HCT116 (cell line): ENCODE results near the gene SNF8. TPM values are rescaled to one million over a fixed set of nuclear protein-coding genes. Genes with fewer than 3 reads are reported as not detected.

Experiments used
- ATAC-seq: fragments of 200-7000 bp; cut with Tn5 transposase; 2 replicates; pipeline ENCODE4 v1.9.1; 2020; ENCODE audit warnings: mild to moderate bottlenecking, moderate library complexity
- BruUV-seq: library from RNA; stranded (reverse); fragments of 400-500 nt; replicated peaks from 2 replicates; lab custom pipeline; 2021; lab: Mats Ljungman, UMichigan
- CTCF ChIA-PET: fragments of 300-600 bp; sonication (Branson Sonifier 250); formaldehyde crosslinking; loops from one replicate; lab custom pipeline; 2021; ENCODE audit warnings: antibody characterized with exemption; lab: Charles Lee
- POLR2A ChIA-PET: fragments of 300-600, 350-600 bp; sonication (Branson Sonifier 250); formaldehyde crosslinking; loops from one replicate; lab custom pipeline; 2021; ENCODE audit warnings: antibody characterized with exemption; lab: Charles Lee
- RAD21 ChIA-PET, 2 experiments: fragments of 300-600 bp; sonication (Branson Sonifier 250); formaldehyde crosslinking; loops; one replicate each; lab custom pipeline; 2023; ENCODE audit warnings: low total read pairs in 2 of 2; ENCODE audit not compliant: uncharacterized antibody in 2 of 2, unreplicated experiment in 2 of 2, low non-redundant PET in 1 of 2; lab: Charles Lee
- DNase-seq: peaks from one replicate; pipeline ENCODE4 v3.0.0-alpha.2; 2010; ENCODE audit warnings: low read depth, low spot score
- H2AFZ ChIP-seq: fragments of 200-600 bp; shearing (Covaris generic), sonication (generic); 2 replicates; pipeline ENCODE4 v1.6.1; 2017; ENCODE audit warnings: low read depth, mixed run types, mixed read lengths, antibody characterized with exemption, low read length; ENCODE audit not compliant: poor library complexity, severe bottlenecking
- H3K27ac ChIP-seq: 2 replicates; pipeline ENCODE4 v1.5.1; 2012; ENCODE audit warnings: low read depth, low read length
- H3K27me3 ChIP-seq: fragments of 200-600 bp; sonication (generic); 2 replicates; pipeline ENCODE4 v1.6.1; 2016; ENCODE audit warnings: mixed run types, low read length, mixed read lengths; ENCODE audit not compliant: insufficient read depth
- H3K36me3 ChIP-seq, 2 experiments: fragments of 200-500 bp in 1 of 2; fragments of 200-600 bp in 1 of 2; sonication (Bioruptor generic) in 1 of 2; sonication (generic) in 1 of 2; 2 replicates each; pipeline versions ENCODE4 v1.5.1 to v1.6.1; 2014 to 2016; ENCODE audit warnings: low read length in 2 of 2, inconsistent platforms in 1 of 2, mixed read lengths in 1 of 2, mixed run types in 1 of 2; ENCODE audit not compliant: insufficient read depth in 2 of 2, control insufficient read depth in 1 of 2
- H3K4me1 ChIP-seq, 2 experiments: fragments of 200-600 bp in 1 of 2; sonication (generic) in 1 of 2; 2 replicates each; pipeline versions ENCODE4 v1.5.1 to v1.6.1; 2012 to 2017; ENCODE audit warnings: low read length in 2 of 2, inconsistent platforms in 1 of 2, mild to moderate bottlenecking in 1 of 2, mixed read lengths in 1 of 2, mixed run types in 1 of 2, moderate library complexity in 1 of 2; ENCODE audit not compliant: insufficient read depth in 2 of 2, control insufficient read depth in 1 of 2
- H3K4me2 ChIP-seq: fragments of 200-600 bp; sonication (generic); 2 replicates; pipeline ENCODE4 v1.6.1; 2017; ENCODE audit warnings: mixed run types, low read length, mixed read lengths
- H3K4me3 ChIP-seq, 2 experiments: fragments of 200-600 bp in 1 of 2; sonication (generic) in 1 of 2; replicated peaks in 1 of 2; 2 replicates each; pipeline ENCODE4 v1.5.1; 2011 to 2016; ENCODE audit warnings: low read length in 2 of 2, control low read depth in 1 of 2, low read depth in 1 of 2, mild to moderate bottlenecking in 1 of 2, mixed read lengths in 1 of 2, mixed run types in 1 of 2
- H3K79me2 ChIP-seq: fragments of 200-600 bp; sonication (generic); 2 replicates; pipeline ENCODE4 v1.6.1; 2017; ENCODE audit warnings: mild to moderate bottlenecking, mixed run types, low read length, moderate library complexity, mixed read lengths; ENCODE audit not compliant: insufficient read depth
- H3K9ac ChIP-seq: fragments of 200-600 bp; sonication (generic); 2 replicates; pipeline ENCODE4 v1.6.1; 2016; ENCODE audit warnings: low read length, mixed read lengths
- H3K9me2 ChIP-seq: fragments of 200-600 bp; sonication (generic), shearing (Covaris generic); 2 replicates; pipeline ENCODE4 v1.6.1; 2017; ENCODE audit warnings: mixed run types, mild to moderate bottlenecking, moderate library complexity; ENCODE audit not compliant: insufficient read depth
- H3K9me3 ChIP-seq, 2 experiments: fragments of 200-500 bp in 1 of 2; fragments of 200-600 bp in 1 of 2; sonication (Bioruptor generic) in 1 of 2; sonication (generic) in 1 of 2; 2 replicates each; pipeline ENCODE4 v1.6.1; 2014 to 2017; ENCODE audit warnings: low read length in 2 of 2, mixed read lengths in 2 of 2, inconsistent platforms in 1 of 2, low read depth in 1 of 2, mild to moderate bottlenecking in 1 of 2, mixed run types in 1 of 2, moderate library complexity in 1 of 2; ENCODE audit not compliant: control insufficient read depth in 1 of 2, insufficient read depth in 1 of 2
- H4K20me1 ChIP-seq: fragments of 200-600 bp; sonication (generic), shearing (Covaris generic); 2 replicates; pipeline ENCODE4 v1.6.1; 2017; ENCODE audit warnings: mixed run types, mild to moderate bottlenecking, moderate library complexity; ENCODE audit not compliant: insufficient read depth
- ATF3 ChIP-seq: IDR thresholded peaks from 2 replicates; pipeline ENCODE4 v1.6.1; 2012
- CBX3 ChIP-seq: IDR thresholded peaks from 2 replicates; pipeline ENCODE4 v1.6.1; 2012; ENCODE audit warnings: low read depth
- CEBPB ChIP-seq: IDR thresholded peaks from 2 replicates; pipeline ENCODE4 v1.6.1; 2012; ENCODE audit warnings: low read depth
- EGR1 ChIP-seq: IDR thresholded peaks from 2 replicates; pipeline ENCODE4 v1.6.1; 2012; ENCODE audit warnings: low read depth
- ELF1 ChIP-seq: IDR thresholded peaks from 2 replicates; pipeline ENCODE4 v1.6.1; 2012; ENCODE audit warnings: low read depth, borderline replicate concordance
- EZH2 ChIP-seq: fragments of 200-600 bp; sonication (generic); IDR thresholded peaks from 2 replicates; pipeline ENCODE4 v1.6.1; 2017; ENCODE audit warnings: antibody characterized with exemption, mixed run types
- FOSL1 ChIP-seq: IDR thresholded peaks from 2 replicates; pipeline ENCODE4 v1.6.1; 2012; ENCODE audit warnings: low read depth
- JUND ChIP-seq: IDR thresholded peaks from 2 replicates; pipeline ENCODE4 v1.6.1; 2012
- POLR2A ChIP-seq: IDR thresholded peaks from 2 replicates; pipeline ENCODE4 v1.7.0; 2011; ENCODE audit warnings: borderline replicate concordance; ENCODE audit not compliant: insufficient read depth, insufficient read length; ENCODE audit errors: extremely low read depth
- POLR2AphosphoS5 ChIP-seq: IDR thresholded peaks from 2 replicates; pipeline ENCODE4 v1.6.1; 2011; ENCODE audit warnings: mild to moderate bottlenecking, low read depth, low read length, moderate library complexity
- RAD21 ChIP-seq: IDR thresholded peaks from 2 replicates; pipeline ENCODE4 v1.6.1; 2012; ENCODE audit warnings: low read depth, mild to moderate bottlenecking
- SIN3A ChIP-seq: IDR thresholded peaks from 2 replicates; pipeline ENCODE4 v1.6.1; 2012; ENCODE audit warnings: low read depth
- SP1 ChIP-seq: IDR thresholded peaks from 2 replicates; pipeline ENCODE4 v1.6.1; 2012; ENCODE audit warnings: low read depth
- TCF7L2 ChIP-seq: IDR thresholded peaks from 2 replicates; pipeline ENCODE4 v1.7.0; 2011; ENCODE audit warnings: borderline replicate concordance, inconsistent platforms; ENCODE audit not compliant: insufficient read depth, insufficient read length; ENCODE audit errors: extremely low read depth
- YY1 ChIP-seq: IDR thresholded peaks from 2 replicates; pipeline ENCODE4 v1.6.1; 2011; ENCODE audit warnings: low read length, low read depth, moderate library complexity, mild to moderate bottlenecking; ENCODE audit not compliant: insufficient replicate concordance; ENCODE audit errors: extremely low read depth
- ZFX ChIP-seq: fragments of 450-650 bp; IDR thresholded peaks from 2 replicates; pipeline ENCODE4 v1.6.1; 2017
- ZNF274 ChIP-seq: fragments of 200-500 bp; sonication (Bioruptor generic); IDR thresholded peaks from 2 replicates; pipeline ENCODE4 v1.6.1; 2014; ENCODE audit warnings: mild to moderate bottlenecking, low read depth, low read length, inconsistent platforms
- intact Hi-C: fragments of 100-400 bp; cut with micrococcal nuclease; formaldehyde crosslinking; loops from 2 replicates; pipeline ENCODE4 v1.10.0; 2022
- total RNA-seq: library from RNA; stranded (reverse); gene quantifications from one replicate; pipeline ENCODE4 v1.2.1, GENCODE V29; 2021; ENCODE audit not compliant: unreplicated experiment
- TF ChIP-seq, protein P1 (sequence below): IDR thresholded peaks from 2 replicates; pipeline ENCODE4 v1.6.1; 2012
- TF ChIP-seq, protein P2 (sequence below): IDR thresholded peaks from 2 replicates; pipeline ENCODE4 v1.6.1; 2011; ENCODE audit warnings: mild to moderate bottlenecking, low read length, moderate library complexity; ENCODE audit not compliant: insufficient replicate concordance; ENCODE audit errors: extremely low read depth
- TF ChIP-seq, protein P3 (sequence below): IDR thresholded peaks from 2 replicates; pipeline ENCODE4 v1.6.1; 2012; ENCODE audit warnings: low read depth

Gene SNF8
- total RNA-seq, 1 experiment from 2014 or later, result 178 TPM

DNA sequence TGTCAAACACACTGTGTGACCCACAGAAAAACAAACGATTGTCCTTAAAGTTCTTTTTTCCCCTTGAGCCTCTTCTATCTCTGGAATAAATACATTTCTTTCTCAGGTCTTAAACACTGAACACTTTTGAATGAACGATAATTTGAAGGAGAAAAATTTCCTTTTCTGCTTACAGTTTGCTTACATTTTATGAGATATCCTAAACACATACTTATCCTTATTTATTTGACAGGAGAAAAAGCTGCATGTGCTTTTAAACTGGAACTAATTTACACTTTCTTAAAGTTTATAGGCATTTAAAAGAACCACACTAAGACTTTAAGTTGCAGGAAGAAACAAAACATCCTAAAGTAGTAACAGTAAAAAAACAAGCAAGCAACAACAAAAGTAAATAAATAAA, 47.8 kb upstream of the SNF8 start:
- RAD21 ChIA-PET, result no interaction called here
- no peaks in the 10 kb centered on the region for H3K36me3 ChIP-seq
- H3K27ac ChIP-seq, result no peak overlapping the region
- intact Hi-C loops, result no loop called here
- POLR2A ChIA-PET, result no interaction called here
- DNase-seq (no peak), ATAC-seq (no peak)
- H3K4me3 ChIP-seq, result no peak overlapping the region
- no peaks in the 10 kb centered on the region for H3K79me2 ChIP-seq
- no peaks in the 10 kb centered on the region for H3K9me3 ChIP-seq
- no peaks in the 10 kb centered on the region for H3K9me2 ChIP-seq
- peaks cover 52% of the 10 kb centered on the region for H3K27me3 ChIP-seq
- BruUV-seq, result no TSS peak
- H3K4me1 ChIP-seq, result no peaks in the 10 kb centered on the region; a peak in 1 of 4 replicates
- no peak overlapping the region for H3K9ac ChIP-seq
- TF ChIP-seq TCF7L2 (no peak), POLR2AphosphoS5 (no peak), CBX3 (no peak), ATF3 (no peak), SIN3A (no peak), ELF1 (no peak), CEBPB (no peak), EZH2 (no peak; the same call in 1 of the 2 replicates), EGR1 (no peak), ZNF274 (no peak), JUND (no peak), POLR2A (no peak), FOSL1 (no peak), SP1 (no peak), YY1 (no peak), RAD21 (no peak), ZFX (no peak)
- TF ChIP-seq, protein P1, sequence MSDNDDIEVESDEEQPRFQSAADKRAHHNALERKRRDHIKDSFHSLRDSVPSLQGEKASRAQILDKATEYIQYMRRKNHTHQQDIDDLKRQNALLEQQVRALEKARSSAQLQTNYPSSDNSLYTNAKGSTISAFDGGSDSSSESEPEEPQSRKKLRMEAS, result no peak
- TF ChIP-seq, protein P2, sequence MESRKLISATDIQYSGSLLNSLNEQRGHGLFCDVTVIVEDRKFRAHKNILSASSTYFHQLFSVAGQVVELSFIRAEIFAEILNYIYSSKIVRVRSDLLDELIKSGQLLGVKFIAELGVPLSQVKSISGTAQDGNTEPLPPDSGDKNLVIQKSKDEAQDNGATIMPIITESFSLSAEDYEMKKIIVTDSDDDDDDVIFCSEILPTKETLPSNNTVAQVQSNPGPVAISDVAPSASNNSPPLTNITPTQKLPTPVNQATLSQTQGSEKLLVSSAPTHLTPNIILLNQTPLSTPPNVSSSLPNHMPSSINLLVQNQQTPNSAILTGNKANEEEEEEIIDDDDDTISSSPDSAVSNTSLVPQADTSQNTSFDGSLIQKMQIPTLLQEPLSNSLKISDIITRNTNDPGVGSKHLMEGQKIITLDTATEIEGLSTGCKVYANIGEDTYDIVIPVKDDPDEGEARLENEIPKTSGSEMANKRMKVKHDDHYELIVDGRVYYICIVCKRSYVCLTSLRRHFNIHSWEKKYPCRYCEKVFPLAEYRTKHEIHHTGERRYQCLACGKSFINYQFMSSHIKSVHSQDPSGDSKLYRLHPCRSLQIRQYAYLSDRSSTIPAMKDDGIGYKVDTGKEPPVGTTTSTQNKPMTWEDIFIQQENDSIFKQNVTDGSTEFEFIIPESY, result no peak
- TF ChIP-seq, protein P3, sequence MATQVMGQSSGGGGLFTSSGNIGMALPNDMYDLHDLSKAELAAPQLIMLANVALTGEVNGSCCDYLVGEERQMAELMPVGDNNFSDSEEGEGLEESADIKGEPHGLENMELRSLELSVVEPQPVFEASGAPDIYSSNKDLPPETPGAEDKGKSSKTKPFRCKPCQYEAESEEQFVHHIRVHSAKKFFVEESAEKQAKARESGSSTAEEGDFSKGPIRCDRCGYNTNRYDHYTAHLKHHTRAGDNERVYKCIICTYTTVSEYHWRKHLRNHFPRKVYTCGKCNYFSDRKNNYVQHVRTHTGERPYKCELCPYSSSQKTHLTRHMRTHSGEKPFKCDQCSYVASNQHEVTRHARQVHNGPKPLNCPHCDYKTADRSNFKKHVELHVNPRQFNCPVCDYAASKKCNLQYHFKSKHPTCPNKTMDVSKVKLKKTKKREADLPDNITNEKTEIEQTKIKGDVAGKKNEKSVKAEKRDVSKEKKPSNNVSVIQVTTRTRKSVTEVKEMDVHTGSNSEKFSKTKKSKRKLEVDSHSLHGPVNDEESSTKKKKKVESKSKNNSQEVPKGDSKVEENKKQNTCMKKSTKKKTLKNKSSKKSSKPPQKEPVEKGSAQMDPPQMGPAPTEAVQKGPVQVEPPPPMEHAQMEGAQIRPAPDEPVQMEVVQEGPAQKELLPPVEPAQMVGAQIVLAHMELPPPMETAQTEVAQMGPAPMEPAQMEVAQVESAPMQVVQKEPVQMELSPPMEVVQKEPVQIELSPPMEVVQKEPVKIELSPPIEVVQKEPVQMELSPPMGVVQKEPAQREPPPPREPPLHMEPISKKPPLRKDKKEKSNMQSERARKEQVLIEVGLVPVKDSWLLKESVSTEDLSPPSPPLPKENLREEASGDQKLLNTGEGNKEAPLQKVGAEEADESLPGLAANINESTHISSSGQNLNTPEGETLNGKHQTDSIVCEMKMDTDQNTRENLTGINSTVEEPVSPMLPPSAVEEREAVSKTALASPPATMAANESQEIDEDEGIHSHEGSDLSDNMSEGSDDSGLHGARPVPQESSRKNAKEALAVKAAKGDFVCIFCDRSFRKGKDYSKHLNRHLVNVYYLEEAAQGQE, result no peak
- H3K4me2 ChIP-seq, result no peak overlapping the region
- CTCF ChIA-PET, result no interaction called here
- H4K20me1 ChIP-seq, result peaks cover 3% of the 10 kb centered on the region; the same call in 1 of the 2 replicates
- peak overlapping the region; percentile 55 for H2AFZ ChIP-seq
